Measurements from ENCODE around the gene RAB27B.

Gene RAB27B

DNA sequence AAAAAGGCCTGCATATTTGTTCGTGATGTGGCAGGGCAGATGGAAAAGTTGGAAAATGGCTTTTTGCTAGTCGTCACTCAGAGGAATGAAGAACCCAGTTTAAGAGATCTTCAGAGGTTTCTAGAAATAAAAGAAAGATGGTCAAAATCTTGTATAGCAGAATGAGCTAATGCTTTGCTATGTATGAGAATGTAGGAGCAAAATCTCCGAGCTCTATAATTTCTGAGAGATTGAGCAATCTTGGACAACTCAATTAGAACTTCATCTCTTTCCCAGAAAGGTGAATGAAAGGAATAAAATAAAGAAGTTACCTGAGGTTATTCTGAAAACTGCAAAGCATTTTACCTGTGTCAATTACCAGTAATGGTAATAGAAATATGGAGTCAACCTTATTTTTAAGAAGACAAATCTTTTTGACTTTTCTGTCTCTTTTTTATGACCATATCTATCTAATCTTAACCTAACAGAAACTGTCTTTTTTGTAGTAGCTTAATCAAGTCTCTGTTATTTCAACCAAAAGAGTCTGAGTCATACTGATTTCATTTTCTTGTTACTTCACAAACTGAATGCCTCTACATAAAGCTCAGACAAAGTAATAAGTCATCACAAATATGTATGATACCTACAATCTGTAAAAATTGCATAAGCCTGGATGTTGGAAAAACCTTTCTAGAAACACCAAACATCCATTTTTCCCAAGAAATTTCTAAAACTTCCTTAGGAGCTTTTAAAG lies 98.5 kb downstream of the RAB27B start:
- no peak for TF ChIP-seq ZNF274 (IDR thresholded peaks at IDR 0.05; ENCODE audit: low read depth, low read length)
- no peak overlapping the region for H3K4me3 ChIP-seq (ENCODE audit: low read length)

DNA sequence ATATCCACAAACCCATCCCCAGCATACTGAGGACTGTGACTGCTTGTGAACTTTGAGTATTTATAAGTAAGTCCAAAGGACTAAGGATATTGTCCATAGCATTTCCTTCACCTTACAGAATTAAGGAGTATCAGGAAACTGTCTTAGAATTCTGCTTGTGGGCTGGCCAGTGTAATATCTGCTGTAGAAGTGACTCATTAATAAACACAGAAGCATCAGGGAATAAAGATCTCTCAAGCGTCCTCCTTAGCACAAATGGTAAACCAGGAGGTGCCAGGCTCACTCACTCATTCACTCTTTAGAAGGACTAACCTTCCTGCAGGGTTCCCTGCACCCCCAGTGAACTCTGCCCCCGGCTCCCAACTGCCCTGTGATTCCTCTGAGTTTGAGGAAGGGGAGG lies 100.0 kb downstream of the RAB27B start:
- no peak for TF ChIP-seq ZNF274 (IDR thresholded peaks at IDR 0.05; ENCODE audit: low read depth, low read length)
- no peak overlapping the region for H3K4me3 ChIP-seq (ENCODE audit: low read length)

- no peak for TF ChIP-seq ZNF274 (IDR thresholded peaks at IDR 0.05; ENCODE audit: low read depth, low read length)
- no peak overlapping the region for H3K4me3 ChIP-seq (ENCODE audit: low read length)
Measured at GRCh38 chr18:54931152-54931551, 102.9 kb downstream of the RAB27B start.

DNA sequence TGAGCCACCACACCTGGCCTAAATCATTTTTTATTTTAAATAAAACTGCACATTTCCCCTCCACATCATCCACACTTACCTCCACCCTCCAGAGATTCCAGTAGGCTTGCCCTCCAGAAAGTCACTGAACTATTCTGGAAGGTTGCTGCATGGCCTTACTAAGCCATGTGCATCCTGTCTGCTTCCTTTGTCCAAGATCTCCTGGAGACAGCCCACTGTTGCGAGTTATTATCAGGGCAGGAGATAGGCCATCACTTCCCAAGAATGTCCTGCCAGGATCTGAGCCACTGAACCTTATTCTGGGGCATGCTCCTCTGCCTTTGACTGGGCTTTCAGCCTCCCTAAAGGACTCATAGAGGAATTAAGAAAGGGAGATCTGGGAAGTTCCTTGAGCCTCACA lies 104.2 kb downstream of the RAB27B start:
- no peak overlapping the region for H3K4me3 ChIP-seq (ENCODE audit: low read length)
- no peak for TF ChIP-seq ZNF274 (IDR thresholded peaks at IDR 0.05; ENCODE audit: low read depth, low read length)

DNA sequence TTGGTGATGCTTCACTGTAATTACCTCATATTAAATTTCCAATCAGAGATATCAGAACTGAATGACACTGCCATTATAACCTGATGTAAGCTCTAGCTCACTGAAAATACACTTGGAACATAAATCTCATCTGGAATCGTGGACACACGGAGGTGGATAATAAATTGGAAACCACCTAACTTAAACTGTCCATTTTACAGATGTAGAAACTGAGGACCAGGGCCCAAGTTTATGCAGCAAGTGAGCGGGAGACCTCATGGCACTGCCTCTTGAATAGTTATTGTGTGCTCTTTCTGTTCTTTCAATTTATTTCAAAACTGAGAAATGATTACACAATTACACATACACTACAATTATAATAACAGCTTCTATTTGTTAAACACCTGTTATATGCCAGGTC lies 110.2 kb downstream of the RAB27B start:
- TF ChIP-seq ZNF274 (IDR thresholded peaks at IDR 0.05; ENCODE audit: low read depth, low read length) = no peak
- H3K4me3 ChIP-seq (ENCODE audit: low read length) = no peak overlapping the region

GRCh38 chr18:54939361-54939917 lies 111.2 kb downstream of the RAB27B start:
- TF ChIP-seq ZNF274 (IDR thresholded peaks at IDR 0.05; ENCODE audit: low read depth, low read length) = no peak
- no peak overlapping the region for H3K4me3 ChIP-seq (ENCODE audit: low read length)

- TF ChIP-seq ZNF274 (IDR thresholded peaks at IDR 0.05; ENCODE audit: low read depth, low read length) = no peak
Measured at GRCh38 chr18:54942144-54942543, 113.9 kb downstream of the RAB27B start.

DNA sequence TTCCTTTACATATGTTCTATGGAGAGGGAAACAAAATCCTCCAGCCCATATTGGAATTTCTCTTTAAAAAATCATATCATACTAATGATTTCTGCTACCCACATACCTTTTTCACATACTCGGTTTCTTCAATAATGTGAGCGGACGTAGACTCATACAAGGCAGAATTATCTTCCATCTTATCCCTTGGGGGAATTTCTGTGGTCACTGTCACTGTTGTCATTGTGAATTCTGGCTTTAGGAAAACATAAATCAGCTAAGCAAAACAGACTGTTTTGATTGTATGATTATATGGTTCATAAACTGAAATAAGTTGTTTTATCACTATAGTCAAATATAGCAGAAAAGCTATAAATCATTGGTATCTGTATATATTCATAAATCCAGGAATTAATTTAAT lies 114.3 kb downstream of the RAB27B start:
- no peak for TF ChIP-seq ZNF274 (IDR thresholded peaks at IDR 0.05; ENCODE audit: low read depth, low read length)
- no peak overlapping the region for H3K4me3 ChIP-seq (ENCODE audit: low read length)

More at GRCh38 chr18:54942144-54942543, 113.9 kb downstream of the RAB27B start:
- no peak overlapping the region for H3K4me3 ChIP-seq (ENCODE audit: low read length)
